GM12878 (cell line): ENCODE results near the gene RNF152. TPM values are rescaled to one million over a fixed set of nuclear protein-coding genes. Genes with fewer than 3 reads are reported as not detected.

Source experiments
- ATAC-seq: fragments of 200-7000 bp; cut with Tn5 transposase; 3 replicates; pipeline ENCODE4 v1.9.1; 2020; ENCODE audit warnings: mild to moderate bottlenecking, moderate library complexity
- BruUV-seq: library from RNA; stranded (reverse); fragments of 400-500 nt; replicated peaks from 2 replicates; lab custom pipeline; 2021; lab: Mats Ljungman, UMichigan
- CTCF ChIA-PET: fragments of 300-600 bp; sonication (Branson Sonifier 250); formaldehyde crosslinking; extraction: SDS; loops from one replicate; lab custom pipeline; 2021; ENCODE audit warnings: inconsistent platforms; lab: Yijun Ruan, JAX
- POLR2A ChIA-PET: fragments of 350-600 bp; formaldehyde crosslinking; extraction: SDS; loops from one replicate; lab custom pipeline; 2021; ENCODE audit warnings: inconsistent platforms; lab: Charles Lee
- RAD21 ChIA-PET: fragments of 300-600 bp; sonication (Branson Sonifier 250); formaldehyde crosslinking; loops from one replicate; lab custom pipeline; 2023; ENCODE audit warnings: antibody characterized with exemption; ENCODE audit not compliant: unreplicated experiment; lab: Charles Lee
- SMC1A ChIA-PET: fragments of 300-600 bp; sonication (Branson Sonifier 250); formaldehyde crosslinking; loops from one replicate; lab custom pipeline; 2023; ENCODE audit not compliant: unreplicated experiment, uncharacterized antibody; lab: Charles Lee
- DNase-seq: peaks from one replicate; pipeline ENCODE4 v3.0.0-alpha.2; 2011; ENCODE audit warnings: low read depth, low spot score
- FAIRE-seq: peaks from 3 replicates; lab custom pipeline; 2011; peaks lifted over from hg19 to GRCh38; lab: Jason Lieb, UNC
- H2AFZ ChIP-seq: 2 replicates; pipeline ENCODE4 v1.6.0; 2011; ENCODE audit warnings: low read depth, low read length, control low read depth; ENCODE audit not compliant: control insufficient read depth
- H3K27ac ChIP-seq: 2 replicates; pipeline ENCODE4 v1.5.1; 2011; ENCODE audit warnings: control low read depth; ENCODE audit not compliant: control insufficient read depth, insufficient read depth
- H3K27me3 ChIP-seq, 2 experiments: replicated peaks in 1 of 2; 2 replicates each; pipeline versions ENCODE4 v1.6.0 to v1.6.1; 2011; ENCODE audit warnings: low read length in 1 of 2; ENCODE audit not compliant: control insufficient read depth in 2 of 2, insufficient read depth in 2 of 2
- H3K36me3 ChIP-seq, 2 experiments: 2 replicates each; pipeline ENCODE4 v1.5.1; 2011; ENCODE audit warnings: low read length in 1 of 2; ENCODE audit not compliant: control insufficient read depth in 2 of 2, insufficient read depth in 2 of 2
- H3K4me1 ChIP-seq: 2 replicates; pipeline ENCODE4 v1.6.1; 2011; ENCODE audit warnings: mild to moderate bottlenecking, low read length, moderate library complexity, mixed read lengths; ENCODE audit not compliant: control insufficient read depth, insufficient read depth
- H3K4me2 ChIP-seq: 2 replicates; pipeline ENCODE4 v1.6.0; 2011; ENCODE audit warnings: control low read depth; ENCODE audit not compliant: control insufficient read depth, insufficient read depth
- H3K4me3 ChIP-seq: fragments of 200-600 bp; sonication (generic); 2 replicates; pipeline ENCODE4 v1.5.1; 2016
- H3K79me2 ChIP-seq: 2 replicates; pipeline ENCODE4 v1.6.0; 2011; ENCODE audit warnings: low read length; ENCODE audit not compliant: control insufficient read depth, insufficient read depth
- H3K9ac ChIP-seq: 2 replicates; pipeline ENCODE4 v1.8.0; 2011; ENCODE audit warnings: low read length, control low read depth, mixed read lengths; ENCODE audit not compliant: control insufficient read depth, insufficient read depth
- H3K9me3 ChIP-seq: replicated peaks from 3 replicates; pipeline ENCODE4 v1.5.1; 2011; ENCODE audit warnings: mild to moderate bottlenecking, low read length; ENCODE audit not compliant: control insufficient read depth, insufficient read depth
- H4K20me1 ChIP-seq: 2 replicates; pipeline ENCODE4 v1.6.0; 2011; ENCODE audit not compliant: control insufficient read depth, insufficient read depth
- CBX3 ChIP-seq: fragments of 200-600 bp; sonication (generic); IDR thresholded peaks from 2 replicates; pipeline ENCODE4 v1.6.1; 2016; ENCODE audit warnings: low read depth, borderline replicate concordance
- ESRRA ChIP-seq: IDR thresholded peaks from 2 replicates; pipeline ENCODE4 v1.6.1; 2012; ENCODE audit warnings: mild to moderate bottlenecking, low read length, improper control_type of control experiment
- FOXM1 ChIP-seq: IDR thresholded peaks from 2 replicates; pipeline ENCODE4 v1.6.1; 2012; ENCODE audit warnings: low read depth, mild to moderate bottlenecking, inconsistent platforms, low read length, moderate library complexity
- JUND ChIP-seq: IDR thresholded peaks from 2 replicates; pipeline ENCODE4 v1.6.1; 2012; ENCODE audit warnings: low read depth, mild to moderate bottlenecking, low read length, improper control_type of control experiment, moderate library complexity
- SIN3A ChIP-seq: IDR thresholded peaks from 2 replicates; pipeline ENCODE4 v1.6.1; 2012; ENCODE audit warnings: low read depth, low read length, improper control_type of control experiment
- SREBF1 ChIP-seq: IDR thresholded peaks from 2 replicates; pipeline ENCODE4 v1.6.1; 2012; ENCODE audit warnings: mild to moderate bottlenecking, low read length
- STAT3 ChIP-seq: IDR thresholded peaks from 2 replicates; pipeline ENCODE4 v1.6.1; 2011; ENCODE audit warnings: low read depth, low read length, improper control_type of control experiment
- WRNIP1 ChIP-seq: IDR thresholded peaks from 2 replicates; pipeline ENCODE4 v1.6.1; 2011; ENCODE audit warnings: low read depth, low read length, improper control_type of control experiment, borderline replicate concordance
- YBX1 ChIP-seq: fragments of 450-650 bp; IDR thresholded peaks from 2 replicates; pipeline ENCODE4 v1.6.1; 2016; ENCODE audit warnings: antibody characterized with exemption
- ZZZ3 ChIP-seq: IDR thresholded peaks from 2 replicates; pipeline ENCODE4 v1.6.1; 2011; ENCODE audit warnings: low read depth; ENCODE audit not compliant: control insufficient read depth, insufficient read length
- WGBS: methylation state at CpG from one replicate; pipeline ENCODE4 v1.1.6; 2016; ENCODE audit warnings: low lambda C conversion rate; ENCODE audit not compliant: insufficient replicate concordance, insufficient coverage; ENCODE audit errors: missing lambda C conversion rate; 5-methylcytosine and 5-hydroxymethylcytosine counted together
- in situ Hi-C: fragments of 300-500 bp; cut with MboI; formaldehyde crosslinking; loops from 9 replicates; pipeline ENCODE4 v1.14.3; 2018; ENCODE audit warnings: mixed read lengths
- intact Hi-C: fragments of 100-400 bp; cut with micrococcal nuclease; formaldehyde crosslinking; loops from one replicate; pipeline ENCODE4 v1.14.2; 2022; ENCODE audit not compliant: unreplicated experiment
- polyA plus RNA-seq, 11 experiments: library from polyadenylated mRNA; depleted of rRNA in 4 of 11; unstranded in 6 of 11; stranded (reverse) in 5 of 11; fragments of >200 nt; fragmentation: Nextera tagmentation in 4 of 11; fragmentation: Illumina TruSeq in 1 of 11; extraction: Ambion mirVana in 4 of 11; extraction: Trizol in 1 of 11; gene quantifications; 1 replicate in 1 of 11; 2 replicates in 10 of 11; pipeline versions ENCODE4 v1.2.1 to v1.2.3, GENCODE V29; 2011 to 2016; ENCODE audit warnings: inconsistent platforms in 2 of 11, missing spikeins in 2 of 11, low read depth in 1 of 11
- total RNA-seq, 4 experiments: library from RNA; depleted of rRNA in 3 of 4; stranded (reverse); fragments of >200 nt in 3 of 4; fragmentation: Illumina TruSeq in 1 of 4; extraction: Trizol in 1 of 4; gene quantifications; 2 replicates each; pipeline versions ENCODE4 v1.2.1 to v1.2.3, GENCODE V29; 2013 to 2021
- TF ChIP-seq, protein P1 (sequence below): fragments of 450-650 bp; IDR thresholded peaks from 2 replicates; pipeline ENCODE4 v1.6.1; 2017; ENCODE audit warnings: mild to moderate bottlenecking, moderate library complexity
- TF ChIP-seq, protein P2 (sequence below): fragments of 450-650 bp; IDR thresholded peaks from 2 replicates; pipeline ENCODE4 v1.6.1; 2017; ENCODE audit warnings: mild to moderate bottlenecking, moderate library complexity
- TF ChIP-seq, protein P3 (sequence below): fragments of 450-650 bp; IDR thresholded peaks from 2 replicates; pipeline ENCODE4 v1.6.1; 2017; ENCODE audit warnings: mild to moderate bottlenecking

Gene RNF152
- total and polyA plus RNA-seq, 10 of the 15 experiments (the other 5 are each of a cell fraction or from before 2014, with no cell fraction given), result under 0.01 to 0.07 (median 0.03) TPM; not detected in 7

DNA sequence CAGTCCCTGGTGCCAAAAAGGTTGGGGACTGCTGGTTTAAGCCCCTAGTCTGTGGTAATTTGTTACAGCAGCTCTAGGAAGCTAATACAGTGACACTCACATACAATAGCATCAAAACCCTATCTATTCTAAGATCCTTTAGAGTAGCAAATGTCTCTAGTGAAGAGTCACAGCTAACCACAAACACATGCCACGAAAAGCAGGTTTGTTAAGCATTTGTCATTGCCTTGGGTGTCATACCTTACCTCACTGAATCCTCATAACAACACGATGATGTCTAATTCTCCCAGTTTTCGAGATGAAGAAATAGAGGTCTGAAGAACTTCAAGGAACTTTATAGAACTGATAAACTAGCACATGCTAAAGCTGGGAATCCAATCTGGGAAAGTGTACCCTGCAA lies 29.6 kb upstream of the RNF152 start:
- H3K9ac ChIP-seq, result no peak overlapping the region
- H3K27me3 ChIP-seq, result no peaks in the 10 kb centered on the region
- ATAC-seq (no peak), DNase-seq (no peak), FAIRE-seq (no peak)
- SMC1A ChIA-PET, result no interaction called here
- 15% methylated on average over 3 of the region's 3 CpGs for WGBS
- H2AFZ ChIP-seq, result no peak overlapping the region
- POLR2A ChIA-PET, result no interaction called here
- RAD21 ChIA-PET, result no interaction called here
- H3K4me1 ChIP-seq, result no peaks in the 10 kb centered on the region
- TF ChIP-seq SREBF1 (no peak), ESRRA (no peak), YBX1 (no peak), STAT3 (no peak), CBX3 (no peak), JUND (no peak), SIN3A (no peak), ZZZ3 (no peak), WRNIP1 (no peak), FOXM1 (no peak)
- TF ChIP-seq, protein P1, sequence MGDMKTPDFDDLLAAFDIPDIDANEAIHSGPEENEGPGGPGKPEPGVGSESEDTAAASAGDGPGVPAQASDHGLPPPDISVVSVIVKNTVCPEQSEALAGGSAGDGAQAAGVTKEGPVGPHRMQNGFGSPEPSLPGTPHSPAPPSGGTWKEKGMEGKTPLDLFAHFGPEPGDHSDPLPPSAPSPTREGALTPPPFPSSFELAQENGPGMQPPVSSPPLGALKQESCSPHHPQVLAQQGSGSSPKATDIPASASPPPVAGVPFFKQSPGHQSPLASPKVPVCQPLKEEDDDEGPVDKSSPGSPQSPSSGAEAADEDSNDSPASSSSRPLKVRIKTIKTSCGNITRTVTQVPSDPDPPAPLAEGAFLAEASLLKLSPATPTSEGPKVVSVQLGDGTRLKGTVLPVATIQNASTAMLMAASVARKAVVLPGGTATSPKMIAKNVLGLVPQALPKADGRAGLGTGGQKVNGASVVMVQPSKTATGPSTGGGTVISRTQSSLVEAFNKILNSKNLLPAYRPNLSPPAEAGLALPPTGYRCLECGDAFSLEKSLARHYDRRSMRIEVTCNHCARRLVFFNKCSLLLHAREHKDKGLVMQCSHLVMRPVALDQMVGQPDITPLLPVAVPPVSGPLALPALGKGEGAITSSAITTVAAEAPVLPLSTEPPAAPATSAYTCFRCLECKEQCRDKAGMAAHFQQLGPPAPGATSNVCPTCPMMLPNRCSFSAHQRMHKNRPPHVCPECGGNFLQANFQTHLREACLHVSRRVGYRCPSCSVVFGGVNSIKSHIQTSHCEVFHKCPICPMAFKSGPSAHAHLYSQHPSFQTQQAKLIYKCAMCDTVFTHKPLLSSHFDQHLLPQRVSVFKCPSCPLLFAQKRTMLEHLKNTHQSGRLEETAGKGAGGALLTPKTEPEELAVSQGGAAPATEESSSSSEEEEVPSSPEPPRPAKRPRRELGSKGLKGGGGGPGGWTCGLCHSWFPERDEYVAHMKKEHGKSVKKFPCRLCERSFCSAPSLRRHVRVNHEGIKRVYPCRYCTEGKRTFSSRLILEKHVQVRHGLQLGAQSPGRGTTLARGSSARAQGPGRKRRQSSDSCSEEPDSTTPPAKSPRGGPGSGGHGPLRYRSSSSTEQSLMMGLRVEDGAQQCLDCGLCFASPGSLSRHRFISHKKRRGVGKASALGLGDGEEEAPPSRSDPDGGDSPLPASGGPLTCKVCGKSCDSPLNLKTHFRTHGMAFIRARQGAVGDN, result no peak
- TF ChIP-seq, protein P2, sequence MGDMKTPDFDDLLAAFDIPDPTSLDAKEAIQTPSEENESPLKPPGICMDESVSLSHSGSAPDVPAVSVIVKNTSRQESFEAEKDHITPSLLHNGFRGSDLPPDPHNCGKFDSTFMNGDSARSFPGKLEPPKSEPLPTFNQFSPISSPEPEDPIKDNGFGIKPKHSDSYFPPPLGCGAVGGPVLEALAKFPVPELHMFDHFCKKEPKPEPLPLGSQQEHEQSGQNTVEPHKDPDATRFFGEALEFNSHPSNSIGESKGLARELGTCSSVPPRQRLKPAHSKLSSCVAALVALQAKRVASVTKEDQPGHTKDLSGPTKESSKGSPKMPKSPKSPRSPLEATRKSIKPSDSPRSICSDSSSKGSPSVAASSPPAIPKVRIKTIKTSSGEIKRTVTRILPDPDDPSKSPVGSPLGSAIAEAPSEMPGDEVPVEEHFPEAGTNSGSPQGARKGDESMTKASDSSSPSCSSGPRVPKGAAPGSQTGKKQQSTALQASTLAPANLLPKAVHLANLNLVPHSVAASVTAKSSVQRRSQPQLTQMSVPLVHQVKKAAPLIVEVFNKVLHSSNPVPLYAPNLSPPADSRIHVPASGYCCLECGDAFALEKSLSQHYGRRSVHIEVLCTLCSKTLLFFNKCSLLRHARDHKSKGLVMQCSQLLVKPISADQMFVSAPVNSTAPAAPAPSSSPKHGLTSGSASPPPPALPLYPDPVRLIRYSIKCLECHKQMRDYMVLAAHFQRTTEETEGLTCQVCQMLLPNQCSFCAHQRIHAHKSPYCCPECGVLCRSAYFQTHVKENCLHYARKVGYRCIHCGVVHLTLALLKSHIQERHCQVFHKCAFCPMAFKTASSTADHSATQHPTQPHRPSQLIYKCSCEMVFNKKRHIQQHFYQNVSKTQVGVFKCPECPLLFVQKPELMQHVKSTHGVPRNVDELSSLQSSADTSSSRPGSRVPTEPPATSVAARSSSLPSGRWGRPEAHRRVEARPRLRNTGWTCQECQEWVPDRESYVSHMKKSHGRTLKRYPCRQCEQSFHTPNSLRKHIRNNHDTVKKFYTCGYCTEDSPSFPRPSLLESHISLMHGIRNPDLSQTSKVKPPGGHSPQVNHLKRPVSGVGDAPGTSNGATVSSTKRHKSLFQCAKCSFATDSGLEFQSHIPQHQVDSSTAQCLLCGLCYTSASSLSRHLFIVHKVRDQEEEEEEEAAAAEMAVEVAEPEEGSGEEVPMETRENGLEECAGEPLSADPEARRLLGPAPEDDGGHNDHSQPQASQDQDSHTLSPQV, result no peak
- TF ChIP-seq, protein P3, sequence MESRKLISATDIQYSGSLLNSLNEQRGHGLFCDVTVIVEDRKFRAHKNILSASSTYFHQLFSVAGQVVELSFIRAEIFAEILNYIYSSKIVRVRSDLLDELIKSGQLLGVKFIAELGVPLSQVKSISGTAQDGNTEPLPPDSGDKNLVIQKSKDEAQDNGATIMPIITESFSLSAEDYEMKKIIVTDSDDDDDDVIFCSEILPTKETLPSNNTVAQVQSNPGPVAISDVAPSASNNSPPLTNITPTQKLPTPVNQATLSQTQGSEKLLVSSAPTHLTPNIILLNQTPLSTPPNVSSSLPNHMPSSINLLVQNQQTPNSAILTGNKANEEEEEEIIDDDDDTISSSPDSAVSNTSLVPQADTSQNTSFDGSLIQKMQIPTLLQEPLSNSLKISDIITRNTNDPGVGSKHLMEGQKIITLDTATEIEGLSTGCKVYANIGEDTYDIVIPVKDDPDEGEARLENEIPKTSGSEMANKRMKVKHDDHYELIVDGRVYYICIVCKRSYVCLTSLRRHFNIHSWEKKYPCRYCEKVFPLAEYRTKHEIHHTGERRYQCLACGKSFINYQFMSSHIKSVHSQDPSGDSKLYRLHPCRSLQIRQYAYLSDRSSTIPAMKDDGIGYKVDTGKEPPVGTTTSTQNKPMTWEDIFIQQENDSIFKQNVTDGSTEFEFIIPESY, result no peak
- CTCF ChIA-PET, result no interaction called here
- H3K9me3 ChIP-seq, result no peaks in the 10 kb centered on the region; the same call in 2 of the 3 replicates
- H3K4me2 ChIP-seq, result no peak overlapping the region
- no peak overlapping the region for H3K4me3 ChIP-seq
- in situ Hi-C loops (no loop called here), intact Hi-C loops (no loop called here)
- no peaks in the 10 kb centered on the region for H4K20me1 ChIP-seq
- no peaks in the 10 kb centered on the region for H3K79me2 ChIP-seq
- BruUV-seq, result no TSS peak
- no peak overlapping the region for H3K27ac ChIP-seq
- H3K36me3 ChIP-seq, result no peaks in the 10 kb centered on the region
